H9 (cell line): ENCODE results near the gene MRAP2. TPM values are rescaled to one million over a fixed set of nuclear protein-coding genes. Genes with fewer than 3 reads are reported as not detected.

Experiments
- DNase-seq: peaks from one replicate; pipeline ENCODE4 v3.0.0-alpha.2; 2017
- H2AFZ ChIP-seq: one replicate; pipeline ENCODE4 v1.6.1; 2013; ENCODE audit warnings: mild to moderate bottlenecking, low read length, control low read depth, moderate library complexity
- H2AK5ac ChIP-seq: 2 replicates; pipeline ENCODE4 v1.6.1; 2013; ENCODE audit warnings: low read length, control low read depth, mixed read lengths; ENCODE audit not compliant: insufficient read length
- H2BK120ac ChIP-seq: one replicate; pipeline ENCODE4 v1.6.1; 2013; ENCODE audit warnings: low read depth, mild to moderate bottlenecking, low read length, control low read depth, inconsistent platforms; ENCODE audit not compliant: poor library complexity, severe bottlenecking
- H2BK12ac ChIP-seq: 2 replicates; pipeline ENCODE4 v1.6.1; 2013; ENCODE audit warnings: low read length, control low read depth, mixed read lengths, low read depth; ENCODE audit not compliant: insufficient read length
- H2BK15ac ChIP-seq: 2 replicates; pipeline ENCODE4 v1.6.1; 2013; ENCODE audit warnings: low read depth, low read length, control low read depth
- H2BK20ac ChIP-seq: one replicate; pipeline ENCODE4 v1.6.1; 2013; ENCODE audit warnings: low read depth, mild to moderate bottlenecking, low read length, control low read depth, inconsistent platforms; ENCODE audit not compliant: poor library complexity, severe bottlenecking
- H2BK5ac ChIP-seq: 2 replicates; pipeline ENCODE4 v1.6.1; 2013; ENCODE audit warnings: low read length, control low read depth, mixed read lengths; ENCODE audit not compliant: insufficient read length
- H3K14ac ChIP-seq: 2 replicates; pipeline ENCODE4 v1.6.1; 2013; ENCODE audit warnings: low read length, control low read depth; ENCODE audit not compliant: insufficient read depth
- H3K18ac ChIP-seq: 2 replicates; pipeline ENCODE4 v1.6.1; 2013; ENCODE audit warnings: low read depth, mild to moderate bottlenecking, mixed read lengths, low read length, control low read depth; ENCODE audit not compliant: insufficient read length
- H3K23ac ChIP-seq: 2 replicates; pipeline ENCODE4 v1.6.1; 2013; ENCODE audit warnings: low read length, control low read depth, mixed read lengths, low read depth; ENCODE audit not compliant: insufficient read length
- H3K23me2 ChIP-seq: 2 replicates; pipeline ENCODE4 v1.6.1; 2013; ENCODE audit warnings: low read depth, mild to moderate bottlenecking, mixed read lengths, low read length, control low read depth; ENCODE audit not compliant: insufficient read length, poor library complexity, severe bottlenecking
- H3K27ac ChIP-seq: 2 replicates; pipeline ENCODE4 v1.5.1; 2013; ENCODE audit warnings: low read length, control low read depth, mixed read lengths, low read depth; ENCODE audit not compliant: insufficient read length
- H3K27me3 ChIP-seq: 2 replicates; pipeline ENCODE4 v1.6.1; 2013; ENCODE audit warnings: low read length, control low read depth, inconsistent platforms; ENCODE audit not compliant: insufficient read depth
- H3K4ac ChIP-seq: 2 replicates; pipeline ENCODE4 v1.6.1; 2013; ENCODE audit warnings: low read depth, mild to moderate bottlenecking, control low read depth, inconsistent platforms, low read length, moderate library complexity
- H3K4me1 ChIP-seq: 2 replicates; pipeline ENCODE4 v1.6.1; 2013; ENCODE audit warnings: low read length, control low read depth, inconsistent platforms; ENCODE audit not compliant: insufficient read depth
- H3K4me2 ChIP-seq: 2 replicates; pipeline ENCODE4 v1.6.1; 2013; ENCODE audit warnings: low read length, control low read depth, mixed read lengths; ENCODE audit not compliant: insufficient read length, insufficient read depth
- H3K56ac ChIP-seq: 2 replicates; pipeline ENCODE4 v1.6.1; 2013; ENCODE audit warnings: low read depth, mild to moderate bottlenecking, mixed read lengths, low read length, control low read depth; ENCODE audit not compliant: insufficient read length
- H3K79me1 ChIP-seq: 2 replicates; pipeline ENCODE4 v1.6.1; 2013; ENCODE audit warnings: low read depth, mild to moderate bottlenecking, moderate library complexity, low read length, control low read depth, inconsistent platforms; ENCODE audit not compliant: insufficient read depth, poor library complexity, severe bottlenecking
- H3K79me2 ChIP-seq: 2 replicates; pipeline ENCODE4 v1.6.1; 2013; ENCODE audit warnings: low read length, control low read depth, inconsistent platforms; ENCODE audit not compliant: insufficient read depth
- H3K9ac ChIP-seq: 2 replicates; pipeline ENCODE4 v1.6.1; 2013; ENCODE audit warnings: low read length, control low read depth, mixed read lengths; ENCODE audit not compliant: insufficient read length; ENCODE audit errors: extremely low read depth
- H3K9me3 ChIP-seq: one replicate; pipeline ENCODE4 v1.6.1; 2013; ENCODE audit warnings: low read depth, low read length, inconsistent platforms; ENCODE audit not compliant: control insufficient read depth
- H3T11ph ChIP-seq: one replicate; pipeline ENCODE4 v1.6.1; 2013; ENCODE audit warnings: mild to moderate bottlenecking, low read length, control low read depth, inconsistent platforms
- H4K20me1 ChIP-seq: one replicate; pipeline ENCODE4 v1.6.1; 2013; ENCODE audit not compliant: control insufficient read depth, insufficient read length, insufficient read depth
- H4K5ac ChIP-seq: 2 replicates; pipeline ENCODE4 v1.6.1; 2013; ENCODE audit warnings: low read depth, mild to moderate bottlenecking, mixed read lengths, low read length, control low read depth; ENCODE audit not compliant: insufficient read length
- H4K8ac ChIP-seq: replicated peaks from 2 replicates; pipeline ENCODE4 v1.6.1; 2013; ENCODE audit warnings: low read length, control low read depth, mixed read lengths, low read depth; ENCODE audit not compliant: insufficient read length
- H4K91ac ChIP-seq: 2 replicates; pipeline ENCODE4 v1.6.1; 2013; ENCODE audit warnings: low read depth, mild to moderate bottlenecking, moderate library complexity, mixed read lengths, low read length, control low read depth; ENCODE audit not compliant: insufficient read length
- H3K27ac Mint-ChIP-seq, 3 experiments: 2 replicates in 2 of 3; 3 replicates in 1 of 3; pipeline ENCODE4 v1.8.0; 2020 to 2021; ENCODE audit warnings: mixed read lengths in 3 of 3, mild to moderate bottlenecking in 1 of 3, moderate library complexity in 1 of 3
- H3K27me3 Mint-ChIP-seq: 2 replicates; pipeline ENCODE4 v1.8.0; 2021; ENCODE audit warnings: low read depth, mild to moderate bottlenecking, moderate library complexity, mixed read lengths
- H3K36me3 Mint-ChIP-seq, 3 experiments: 2 replicates in 2 of 3; 3 replicates in 1 of 3; pipeline ENCODE4 v1.8.0; 2020 to 2021; ENCODE audit warnings: low read depth in 3 of 3, mixed read lengths in 3 of 3; ENCODE audit not compliant: insufficient read depth in 1 of 3
- H3K4me1 Mint-ChIP-seq, 2 experiments: 2 replicates each; pipeline ENCODE4 v1.8.0; 2020; ENCODE audit warnings: mixed read lengths in 2 of 2
- H3K4me3 Mint-ChIP-seq, 2 experiments: 2 replicates in 1 of 2; 3 replicates in 1 of 2; pipeline ENCODE4 v1.8.0; 2020 to 2021; ENCODE audit warnings: mild to moderate bottlenecking in 2 of 2, mixed read lengths in 2 of 2, moderate library complexity in 1 of 2
- H3K9me3 Mint-ChIP-seq, 2 experiments: 2 replicates in 1 of 2; 3 replicates in 1 of 2; pipeline ENCODE4 v1.8.0; 2020; ENCODE audit warnings: mild to moderate bottlenecking in 2 of 2, mixed read lengths in 2 of 2, moderate library complexity in 1 of 2
- WGBS: extraction: QIAGEN DNeasy Blood & Tissue Kit; methylation state at CpG from one replicate; pipeline ENCODE4 v1.1.7; 2013; ENCODE audit warnings: missing lambda C conversion rate, low lambda C conversion rate, mixed read lengths; ENCODE audit not compliant: insufficient read length; ENCODE audit errors: extremely low coverage; 5-methylcytosine and 5-hydroxymethylcytosine counted together
- total RNA-seq: library from RNA; stranded (reverse); gene quantifications from 2 replicates; pipeline ENCODE4 v1.2.1, GENCODE V29; 2021
- TF ChIP-seq, protein P1 (sequence below): fragments of 200-600 bp; sonication (generic); conservative IDR thresholded peaks from 3 replicates; pipeline ENCODE4 v1.8.0; 2021; ENCODE audit warnings: antibody characterized with exemption, mild to moderate bottlenecking

Gene MRAP2
- total RNA-seq, 1 experiment from 2014 or later, result 8.0 TPM

DNA sequence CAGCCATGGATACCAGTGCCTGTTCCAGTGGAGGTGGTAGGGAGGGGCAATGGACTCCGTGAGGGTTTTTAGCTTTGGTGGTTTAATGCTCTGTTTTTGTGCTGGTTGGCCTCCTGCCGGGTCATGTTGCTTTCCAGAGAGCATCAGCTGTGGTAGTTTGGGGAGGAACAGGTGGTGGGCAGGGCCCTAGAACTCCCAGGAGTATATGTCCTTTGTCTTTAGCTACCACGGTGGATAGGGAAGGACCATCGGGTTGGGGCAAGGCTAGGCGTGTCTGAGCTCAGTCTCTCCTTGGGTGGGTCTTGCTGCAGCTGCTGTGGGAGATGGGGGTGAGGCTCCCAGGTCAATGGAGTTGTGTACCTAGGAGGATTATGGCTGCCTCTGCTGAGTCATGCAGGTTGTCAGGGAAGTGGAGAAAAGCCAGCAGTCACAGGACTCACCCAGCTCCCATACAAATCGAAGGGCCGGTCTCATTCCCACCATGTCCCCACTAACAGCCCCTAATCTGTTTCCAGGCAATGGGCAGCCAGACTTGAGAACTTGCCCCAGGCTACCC lies 38.9 kb downstream of the MRAP2 start:
- Histone ChIP-seq H3K56ac (no peak overlapping the region), H3K79me2 (no peaks in the 10 kb centered on the region), H3K27me3 (no peaks in the 10 kb centered on the region), H2BK12ac (no peak overlapping the region), H4K20me1 (no peaks in the 10 kb centered on the region), H2AK5ac (no peak overlapping the region), H3K9ac (no peak overlapping the region), H3K4ac (no peak overlapping the region), H3K18ac (no peak overlapping the region), H2BK20ac (no peak overlapping the region), H2BK15ac (no peak overlapping the region), H3K9me3 (no peaks in the 10 kb centered on the region), H2BK5ac (no peak overlapping the region), H3K23me2 (no peaks in the 10 kb centered on the region), H3K4me2 (no peak overlapping the region), H3K27ac (no peak overlapping the region), H2AFZ (no peak overlapping the region), H4K5ac (no peak overlapping the region), H3T11ph (no peak overlapping the region), H4K8ac (no peak overlapping the region), H3K23ac (no peak overlapping the region), H3K4me1 (no peaks in the 10 kb centered on the region; the same call in 1 of the 2 replicates), H4K91ac (no peak overlapping the region), H2BK120ac (no peak overlapping the region), H3K79me1 (no peaks in the 10 kb centered on the region), H3K14ac (no peak overlapping the region)
- peaks cover 10 to 29% (median 15%) of the 10 kb centered on the region in 3 experiments; a peak in 5 of 7 replicates for H3K36me3 Mint-ChIP-seq
- TF ChIP-seq, protein P1, sequence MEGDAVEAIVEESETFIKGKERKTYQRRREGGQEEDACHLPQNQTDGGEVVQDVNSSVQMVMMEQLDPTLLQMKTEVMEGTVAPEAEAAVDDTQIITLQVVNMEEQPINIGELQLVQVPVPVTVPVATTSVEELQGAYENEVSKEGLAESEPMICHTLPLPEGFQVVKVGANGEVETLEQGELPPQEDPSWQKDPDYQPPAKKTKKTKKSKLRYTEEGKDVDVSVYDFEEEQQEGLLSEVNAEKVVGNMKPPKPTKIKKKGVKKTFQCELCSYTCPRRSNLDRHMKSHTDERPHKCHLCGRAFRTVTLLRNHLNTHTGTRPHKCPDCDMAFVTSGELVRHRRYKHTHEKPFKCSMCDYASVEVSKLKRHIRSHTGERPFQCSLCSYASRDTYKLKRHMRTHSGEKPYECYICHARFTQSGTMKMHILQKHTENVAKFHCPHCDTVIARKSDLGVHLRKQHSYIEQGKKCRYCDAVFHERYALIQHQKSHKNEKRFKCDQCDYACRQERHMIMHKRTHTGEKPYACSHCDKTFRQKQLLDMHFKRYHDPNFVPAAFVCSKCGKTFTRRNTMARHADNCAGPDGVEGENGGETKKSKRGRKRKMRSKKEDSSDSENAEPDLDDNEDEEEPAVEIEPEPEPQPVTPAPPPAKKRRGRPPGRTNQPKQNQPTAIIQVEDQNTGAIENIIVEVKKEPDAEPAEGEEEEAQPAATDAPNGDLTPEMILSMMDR, result no peak
- H3K4me1 Mint-ChIP-seq, result peaks cover 13 to 16% of the 10 kb centered on the region in 2 experiments
- H3K9me3 Mint-ChIP-seq, result peaks cover 0 to 16% of the 10 kb centered on the region in 2 experiments; a peak in 2 of 5 replicates
- no peak overlapping the region for H3K4me3 Mint-ChIP-seq
- no peak for DNase-seq
- H3K27ac Mint-ChIP-seq, result peak overlapping the region in 1 of 3 experiments; percentile 83; a peak in 3 of 7 replicates
- no CpG with 5 or more reads among the region's 7 CpGs for WGBS
- H3K27me3 Mint-ChIP-seq, result no peaks in the 10 kb centered on the region
